HTR-8/SVneo (cell line): Measurements from ENCODE around the gene HRC.
"Not testable (repeated sequence)": the region's sequence is repeated elsewhere in the genome, so short reads cannot be mapped to it uniquely, and the experiment has no call there.

Experiments
- DNase-seq: peaks from one replicate; pipeline ENCODE4 v3.0.0; 2011; ENCODE audit warnings: low spot score, mixed read lengths; ENCODE audit not compliant: insufficient read length
- FAIRE-seq: peaks from 2 replicates; lab custom pipeline; 2011; peaks lifted over from hg19 to GRCh38; lab: Jason Lieb, UNC

Gene HRC

GRCh38 chr19:49140951-49141350, 14.2 kb downstream of the HRC start:
- DNase-seq (no peak), FAIRE-seq (no peak)

- FAIRE-seq (no peak), DNase-seq (no peak)
Measured at GRCh38 chr19:49136771-49137171, 18.4 kb downstream of the HRC start.

- FAIRE-seq: no peak
Measured at GRCh38 chr19:49135686-49136085, 19.5 kb downstream of the HRC start.

GRCh38 chr19:49133621-49134454, 21.4 kb downstream of the HRC start:
- FAIRE-seq: no peak
- no peak for DNase-seq

More at GRCh38 chr19:49135686-49136085, 19.5 kb downstream of the HRC start:
- DNase-seq: no peak

GRCh38 chr19:49132974-49133609, 22.1 kb downstream of the HRC start:
- no peak for FAIRE-seq
- DNase-seq: no peak

- DNase-seq (no peak), FAIRE-seq (no peak)
Measured at GRCh38 chr19:49130325-49130724, 24.9 kb downstream of the HRC start.

- FAIRE-seq (no peak), DNase-seq (no peak)
Measured at GRCh38 chr19:49129238-49129583, 26.0 kb downstream of the HRC start.

GRCh38 chr19:49128545-49129237, 26.5 kb downstream of the HRC start:
- FAIRE-seq: peak; percentile 42
- DNase-seq: no peak

- FAIRE-seq (peak; percentile 96), DNase-seq (peak; percentile 98)
Measured at GRCh38 chr19:49127674-49128544, 27.3 kb downstream of the HRC start.

GRCh38 chr19:49127225-49127624, 28.0 kb downstream of the HRC start:
- FAIRE-seq, DNase-seq: not testable (repeated sequence)

- no peak for FAIRE-seq
- DNase-seq: no peak
Measured at GRCh38 chr19:49126575-49126974, 28.6 kb downstream of the HRC start.

- DNase-seq: no peak
- no peak for FAIRE-seq
Measured at GRCh38 chr19:49125025-49125731, 30.0 kb downstream of the HRC start.

GRCh38 chr19:49123285-49123684, 31.9 kb downstream of the HRC start:
- FAIRE-seq, DNase-seq: not testable (repeated sequence)

- not testable (repeated sequence) for DNase-seq, FAIRE-seq
Measured at GRCh38 chr19:49121841-49122240, 33.4 kb downstream of the HRC start.

GRCh38 chr19:49120868-49121267, 34.3 kb downstream of the HRC start:
- FAIRE-seq (no peak), DNase-seq (no peak)

- no peak for FAIRE-seq
- no peak for DNase-seq
Measured at GRCh38 chr19:49120325-49120683, 34.9 kb downstream of the HRC start.

GRCh38 chr19:49119411-49120324, 35.5 kb downstream of the HRC start, which contains the start of gene PPFIA3:
PPFIA3 (plus strand) TSS chr19:49119544; CDS start chr19:49127874, 8,330 bp downstream.
- FAIRE-seq: peak; percentile 88
- peak; percentile 39 for DNase-seq
